Measurements from ENCODE around the gene ADCY10. TPM values are rescaled to one million over a fixed set of nuclear protein-coding genes. Genes with fewer than 3 reads are reported as not detected.

Gene ADCY10
- total RNA-seq, 3 donors from 2014 or later (not counting 1 experiment from before 2014, with no cell fraction given) = 0.42 to 1.00 TPM; not detected in 1

DNA sequence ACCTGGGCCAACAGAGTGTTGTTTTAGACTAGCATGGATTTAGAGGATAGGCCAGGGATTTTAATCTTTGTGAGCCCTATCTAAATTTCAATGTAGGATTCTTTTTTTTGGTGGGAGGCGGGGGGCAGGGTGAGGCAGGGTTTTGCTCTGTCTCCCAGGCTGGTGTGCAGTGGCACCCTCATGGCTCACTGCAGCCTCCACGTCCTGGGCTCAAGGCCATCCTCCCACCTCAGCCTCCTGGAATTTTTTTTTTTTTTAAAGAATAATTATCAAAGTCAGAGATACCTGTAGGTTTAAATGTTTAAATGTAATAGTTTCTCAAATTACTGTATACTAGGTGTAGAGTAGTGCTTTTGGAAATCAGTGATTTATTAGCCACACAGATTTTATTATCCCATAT is 26.3 kb upstream of the ADCY10 start:
- Mint-ChIP-seq H3K36me3 (no peaks in the 10 kb centered on the region), H3K4me3 (no peak overlapping the region), H3K9me3 (no peaks in the 10 kb centered on the region), H3K27me3 (ENCODE audit: low read depth in 2 of 2) (no peaks in the 10 kb centered on the region), H3K27ac (no peak overlapping the region), H3K4me1 (peaks cover 26 to 37% of the 10 kb centered on the region in 2 donors)
- TF ChIP-seq, protein P1, sequence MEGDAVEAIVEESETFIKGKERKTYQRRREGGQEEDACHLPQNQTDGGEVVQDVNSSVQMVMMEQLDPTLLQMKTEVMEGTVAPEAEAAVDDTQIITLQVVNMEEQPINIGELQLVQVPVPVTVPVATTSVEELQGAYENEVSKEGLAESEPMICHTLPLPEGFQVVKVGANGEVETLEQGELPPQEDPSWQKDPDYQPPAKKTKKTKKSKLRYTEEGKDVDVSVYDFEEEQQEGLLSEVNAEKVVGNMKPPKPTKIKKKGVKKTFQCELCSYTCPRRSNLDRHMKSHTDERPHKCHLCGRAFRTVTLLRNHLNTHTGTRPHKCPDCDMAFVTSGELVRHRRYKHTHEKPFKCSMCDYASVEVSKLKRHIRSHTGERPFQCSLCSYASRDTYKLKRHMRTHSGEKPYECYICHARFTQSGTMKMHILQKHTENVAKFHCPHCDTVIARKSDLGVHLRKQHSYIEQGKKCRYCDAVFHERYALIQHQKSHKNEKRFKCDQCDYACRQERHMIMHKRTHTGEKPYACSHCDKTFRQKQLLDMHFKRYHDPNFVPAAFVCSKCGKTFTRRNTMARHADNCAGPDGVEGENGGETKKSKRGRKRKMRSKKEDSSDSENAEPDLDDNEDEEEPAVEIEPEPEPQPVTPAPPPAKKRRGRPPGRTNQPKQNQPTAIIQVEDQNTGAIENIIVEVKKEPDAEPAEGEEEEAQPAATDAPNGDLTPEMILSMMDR (IDR thresholded peaks at IDR 0.05) = no peak
- no peak for DNase-seq
- Histone ChIP-seq H3K27me3 (ENCODE audit: control insufficient read depth, insufficient read depth, low read length) (no peaks in the 10 kb centered on the region), H3K27ac (ENCODE audit: low read length) (no peak overlapping the region), H3K4me1 (ENCODE audit: control insufficient read depth, insufficient read depth, low read length) (peaks cover 4% of the 10 kb centered on the region), H3K9me3 (ENCODE audit: control insufficient read depth, insufficient read depth, low read length) (no peaks in the 10 kb centered on the region), H3K36me3 (ENCODE audit: control insufficient read depth, insufficient read depth, low read length) (no peaks in the 10 kb centered on the region), H3K4me3 (ENCODE audit: low read length) (no peak overlapping the region)
- intact Hi-C loops (cut with micrococcal nuclease) = no loop called here
- WGBS (ENCODE audit: insufficient coverage) = 100% methylated on average over 1 of the region's 2 CpGs
- ATAC-seq = no peak

DNA sequence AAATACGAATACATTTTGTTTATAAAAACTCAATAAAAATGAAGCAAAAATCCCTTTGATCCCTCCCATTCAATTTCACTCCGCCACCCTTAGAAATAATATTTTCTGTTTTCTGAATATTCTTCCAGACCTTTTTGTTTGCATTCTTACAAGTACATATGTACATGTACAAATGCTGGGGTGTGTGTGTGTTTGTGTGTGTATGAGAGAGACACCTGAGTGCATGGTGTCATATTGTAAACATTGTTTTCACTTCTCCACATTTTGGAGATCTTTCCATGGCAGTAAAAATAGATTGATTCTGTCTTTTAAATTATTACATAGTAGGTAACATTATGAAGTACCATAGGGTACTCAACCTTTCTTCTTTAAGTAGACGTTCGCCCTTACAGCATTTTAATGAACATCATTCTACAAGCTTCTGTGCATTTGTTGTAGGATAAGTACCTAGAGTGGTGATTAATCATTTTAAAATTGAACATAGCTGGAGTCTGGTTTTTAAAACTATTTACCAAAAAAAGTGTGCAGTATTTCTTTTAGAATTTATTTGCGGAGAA is 24.2 kb upstream of the ADCY10 start:
- Mint-ChIP-seq H3K9me3 (no peaks in the 10 kb centered on the region), H3K27me3 (ENCODE audit: low read depth in 2 of 2) (no peaks in the 10 kb centered on the region), H3K4me1 (peaks cover 34 to 41% of the 10 kb centered on the region in 2 donors), H3K36me3 (no peaks in the 10 kb centered on the region), H3K4me3 (peak overlapping the region; percentile 93), H3K27ac (peak overlapping the region; percentile 93 to 98)
- intact Hi-C loops (cut with micrococcal nuclease) = loop anchor here (5.0 kb wide), 2 partner anchors 1061 to 1429 kb away; partner anchors contain the start of genes BLZF1, NME7 and TADA1
- WGBS (ENCODE audit: insufficient coverage) = no CpG with 5 or more reads among the region's 5 CpGs
- Histone ChIP-seq H3K4me1 (ENCODE audit: control insufficient read depth, insufficient read depth, low read length) (peaks cover 8% of the 10 kb centered on the region), H3K27ac (ENCODE audit: low read length) (no peak overlapping the region), H3K4me3 (ENCODE audit: low read length) (no peak overlapping the region), H3K36me3 (ENCODE audit: control insufficient read depth, insufficient read depth, low read length) (no peaks in the 10 kb centered on the region), H3K9me3 (ENCODE audit: control insufficient read depth, insufficient read depth, low read length) (no peaks in the 10 kb centered on the region), H3K27me3 (ENCODE audit: control insufficient read depth, insufficient read depth, low read length) (no peaks in the 10 kb centered on the region)
- TF ChIP-seq, protein P1 (IDR thresholded peaks at IDR 0.05) = no peak
- ATAC-seq = no peak
- peak in 1 of 2 donors; percentile 8 for DNase-seq

DNA sequence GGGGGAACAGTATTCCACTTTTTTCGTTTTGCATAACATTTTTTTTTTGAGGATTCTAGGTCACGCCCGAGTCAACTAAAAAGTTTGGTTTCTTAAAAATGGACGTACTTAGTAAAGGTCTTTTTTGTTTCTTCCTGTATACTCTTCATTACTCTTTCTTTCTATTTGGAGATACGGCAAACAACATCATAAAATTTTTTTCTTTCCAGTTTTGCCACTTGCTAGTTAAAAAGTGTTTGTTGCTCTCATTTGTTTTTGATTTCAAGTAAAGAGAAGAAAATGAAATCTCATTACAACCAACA is 23.7 kb upstream of the ADCY10 start:
- Histone ChIP-seq H3K36me3 (ENCODE audit: control insufficient read depth, insufficient read depth, low read length) (no peaks in the 10 kb centered on the region), H3K4me1 (ENCODE audit: control insufficient read depth, insufficient read depth, low read length) (peaks cover 8% of the 10 kb centered on the region), H3K27ac (ENCODE audit: low read length) (peak overlapping the region; percentile 95), H3K27me3 (ENCODE audit: control insufficient read depth, insufficient read depth, low read length) (no peaks in the 10 kb centered on the region), H3K9me3 (ENCODE audit: control insufficient read depth, insufficient read depth, low read length) (no peaks in the 10 kb centered on the region), H3K4me3 (ENCODE audit: low read length) (peak overlapping the region; percentile 90)
- H3K4me1 Mint-ChIP-seq = peaks cover 34 to 41% of the 10 kb centered on the region in 2 donors
- H3K36me3 Mint-ChIP-seq = no peaks in the 10 kb centered on the region
- 0% methylated on average over 3 of the region's 5 CpGs for WGBS (ENCODE audit: insufficient coverage)
- TF ChIP-seq, protein P1 (IDR thresholded peaks at IDR 0.05) = no peak
- DNase-seq (no peak), ATAC-seq (no peak)
- intact Hi-C loops (cut with micrococcal nuclease) = loop anchor here (2.0 to 5.0 kb wide), 4 partner anchors 241 to 1957 kb away; partner anchors contain the start of genes BLZF1, NME7, TADA1 and TIPRL
- peak overlapping the region; percentile 93 for H3K4me3 Mint-ChIP-seq
- no peaks in the 10 kb centered on the region for H3K9me3 Mint-ChIP-seq
- no peaks in the 10 kb centered on the region for H3K27me3 Mint-ChIP-seq (ENCODE audit: low read depth in 2 of 2)
- peak overlapping the region; percentile 93 to 98 for H3K27ac Mint-ChIP-seq

Data from natural killer cell (primary cell).